Measurements from ENCODE around the gene AGPAT2. TPM values are rescaled to one million over a fixed set of nuclear protein-coding genes. Genes with fewer than 3 reads are reported as not detected.
A peak's percentile ranks its signal among the peaks of the same experiment; 100 is the strongest.

AGPAT2 gene
- total RNA-seq, 2 donors from 2014 or later, result 71.9 to 81.9 TPM

- peak overlapping the region in 1 of 2 donors; percentile 35 for H3K4me3 ChIP-seq
- DNase-seq (ENCODE audit: low spot score), result no peak
- H3K4me1 ChIP-seq, result peaks cover 0 to 39% of the 10 kb centered on the region in 2 donors
- no peaks in the 10 kb centered on the region for H3K9me3 ChIP-seq
- H3K27ac ChIP-seq, result peak overlapping the region; percentile 73
- H3K36me3 ChIP-seq, result no peaks in the 10 kb centered on the region
- no peak for TF ChIP-seq CTCF (IDR thresholded peaks at IDR 0.05)
- H3K27me3 ChIP-seq, result no peaks in the 10 kb centered on the region
Observed at GRCh38 chr9:136645352-136645902, 41.8 kb downstream of the AGPAT2 start.

DNA sequence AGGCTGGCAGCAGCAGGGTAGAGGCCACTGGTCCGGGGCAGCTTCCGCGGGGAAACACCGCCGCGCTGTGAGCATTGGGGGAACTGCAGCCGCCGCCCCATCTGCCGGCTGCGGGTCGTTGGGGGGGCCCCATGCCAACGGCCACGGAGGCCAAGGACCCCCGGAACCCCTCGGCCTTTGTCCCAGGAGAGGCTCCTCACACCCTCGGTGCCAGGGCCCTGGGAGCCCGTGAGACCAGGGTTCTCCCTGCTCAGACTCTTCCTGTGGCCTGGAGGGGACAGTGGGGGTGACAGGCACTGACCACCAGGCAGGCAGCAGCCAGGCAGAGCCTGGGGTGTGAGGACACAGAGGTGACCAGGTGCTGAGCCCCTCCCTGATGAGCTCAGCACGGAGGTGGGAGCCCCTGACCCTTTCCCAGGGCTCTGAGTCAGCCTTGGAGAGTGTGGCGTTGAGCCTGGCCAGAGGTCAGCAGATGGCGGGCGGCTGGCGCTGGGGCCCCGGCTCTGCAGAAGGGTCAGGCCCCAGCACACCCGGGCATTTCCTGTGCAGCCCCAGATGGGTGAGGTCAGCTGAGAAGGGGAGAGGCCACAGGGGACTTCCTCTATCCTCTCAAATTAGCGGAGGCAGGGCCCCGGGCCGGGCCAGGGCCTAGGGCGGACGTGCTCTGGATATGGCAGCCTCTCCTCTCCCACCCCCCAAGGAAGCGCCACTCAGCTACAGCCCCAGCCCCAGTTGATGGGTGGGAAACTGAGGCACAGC is 42.5 kb downstream of the AGPAT2 start:
- Histone ChIP-seq H3K27me3 (no peaks in the 10 kb centered on the region), H3K36me3 (no peaks in the 10 kb centered on the region), H3K4me3 (peak overlapping the region; percentile 28 to 50), H3K27ac (peak overlapping the region; percentile 73), H3K4me1 (peaks cover 0 to 39% of the 10 kb centered on the region in 2 donors), H3K9me3 (no peaks in the 10 kb centered on the region)
- DNase-seq (ENCODE audit: low spot score), result peak; percentile 82
- TF ChIP-seq CTCF (IDR thresholded peaks at IDR 0.05), result peak; percentile 77 to 95

DNA sequence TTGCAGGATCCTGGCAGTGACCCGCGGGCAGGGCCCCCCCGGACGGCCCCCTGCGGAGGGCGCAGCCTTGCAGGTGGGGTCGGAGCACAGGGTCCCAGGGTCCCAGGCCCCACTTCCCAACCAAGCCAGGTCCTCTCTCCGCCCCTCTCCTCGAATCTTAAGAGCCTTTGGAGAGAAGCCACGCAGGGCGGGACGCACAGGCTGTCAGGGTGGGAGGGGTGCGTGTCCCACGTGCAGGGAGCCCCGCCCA is 43.0 kb downstream of the AGPAT2 start:
- Histone ChIP-seq H3K9me3 (no peaks in the 10 kb centered on the region), H3K27ac (peak overlapping the region; percentile 72 to 73), H3K27me3 (no peaks in the 10 kb centered on the region), H3K36me3 (no peaks in the 10 kb centered on the region), H3K4me3 (peak overlapping the region; percentile 28 to 50), H3K4me1 (peaks cover 0 to 39% of the 10 kb centered on the region in 2 donors)
- DNase-seq (ENCODE audit: low spot score), result peak; percentile 89
- TF ChIP-seq CTCF (IDR thresholded peaks at IDR 0.05), result no peak

GRCh38 chr9:136643596-136644342 is 43.5 kb downstream of the AGPAT2 start:
- peak overlapping the region; percentile 28 to 50 for H3K4me3 ChIP-seq
- H3K4me1 ChIP-seq, result peaks cover 0 to 39% of the 10 kb centered on the region in 2 donors

DNA sequence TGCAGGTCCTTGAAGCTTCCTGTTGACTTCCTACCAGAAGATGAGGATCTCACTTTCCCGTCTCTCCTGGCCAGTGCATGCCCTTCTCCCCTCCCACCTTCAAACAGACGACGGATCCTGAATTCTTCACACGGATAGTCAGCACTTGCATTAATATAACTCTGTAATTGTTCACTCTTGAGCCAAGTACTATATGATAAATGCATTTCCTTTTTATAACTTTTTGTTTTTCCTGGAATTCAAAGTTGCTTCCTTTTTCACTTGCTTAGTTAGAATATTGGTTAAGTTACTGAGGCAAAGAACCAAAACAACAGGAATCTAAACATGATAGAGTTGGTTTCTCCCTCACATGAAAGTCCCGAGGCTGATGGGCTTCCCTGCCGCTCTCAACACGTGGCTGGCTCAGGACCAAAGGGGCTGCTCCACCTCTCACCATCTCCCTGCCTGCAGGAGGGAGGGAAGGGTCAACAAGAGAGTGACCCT is 44.8 kb downstream of the AGPAT2 start:
- no peak overlapping the region for H3K27ac ChIP-seq
- no peak overlapping the region for H3K4me3 ChIP-seq
- H3K4me1 ChIP-seq, result peaks cover 0 to 36% of the 10 kb centered on the region in 2 donors
- DNase-seq (ENCODE audit: low spot score), result no peak
- no peaks in the 10 kb centered on the region for H3K27me3 ChIP-seq
- no peaks in the 10 kb centered on the region for H3K9me3 ChIP-seq
- TF ChIP-seq CTCF (IDR thresholded peaks at IDR 0.05), result no peak
- no peaks in the 10 kb centered on the region for H3K36me3 ChIP-seq

More at GRCh38 chr9:136643596-136644342, 43.5 kb downstream of the AGPAT2 start:
- Histone ChIP-seq H3K27ac (peak overlapping the region; percentile 72 to 73), H3K9me3 (no peaks in the 10 kb centered on the region), H3K27me3 (no peaks in the 10 kb centered on the region), H3K36me3 (no peaks in the 10 kb centered on the region)
- no peak for TF ChIP-seq CTCF (IDR thresholded peaks at IDR 0.05)
- no peak for DNase-seq (ENCODE audit: low spot score)

Measured in right atrium auricular region (tissue), 2 donors.